NCI-H748 (cell line): ENCODE data around the gene MEGF9.
A peak's percentile ranks its signal among the peaks of the same experiment; 100 is the strongest.

Experiments used
- DNase-seq: peaks from one replicate; lab custom pipeline; 2025; ENCODE audit not compliant: unreplicated experiment; lab: John Stamatoyannopoulos, UW

MEGF9 gene

DNA sequence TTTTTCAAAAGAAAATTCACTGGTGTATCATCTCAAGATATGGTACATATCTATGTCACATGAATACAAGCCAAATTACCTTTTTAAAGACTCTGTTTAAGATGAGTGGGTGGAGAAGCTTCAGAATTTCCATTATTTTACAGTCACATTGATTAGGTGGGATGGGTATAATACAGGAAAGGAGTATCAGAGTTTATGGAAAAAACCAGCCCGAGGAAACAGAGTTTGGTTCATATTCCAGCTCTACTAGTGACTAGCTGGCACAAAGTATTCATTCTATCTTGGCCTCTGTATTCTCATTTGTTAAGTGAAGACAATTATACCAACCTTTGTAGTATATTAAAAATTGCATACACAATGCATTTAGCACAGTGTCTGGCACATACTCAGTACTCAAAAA lies 87.8 kb downstream of the MEGF9 start:
- DNase-seq: no peak

DNA sequence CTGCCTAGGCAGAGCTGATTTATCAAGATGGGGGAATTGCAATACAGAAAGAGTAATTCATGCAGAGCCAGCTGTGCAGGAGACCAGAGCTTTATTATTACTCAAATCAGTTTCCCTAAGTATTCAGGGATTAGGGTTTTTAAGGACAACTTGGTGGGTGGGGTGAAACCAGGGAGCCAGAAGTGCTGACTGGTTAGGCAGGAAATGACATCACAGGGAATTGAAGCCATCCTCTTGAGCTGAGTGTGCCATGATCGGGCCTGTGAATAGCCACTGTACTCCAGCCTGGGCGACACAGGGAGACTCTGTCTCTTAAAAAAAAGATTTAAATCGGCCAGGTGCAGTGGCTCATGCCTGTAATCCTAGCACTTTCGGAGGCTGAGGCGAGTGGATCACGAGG lies 89.0 kb downstream of the MEGF9 start:
- no peak for DNase-seq

DNA sequence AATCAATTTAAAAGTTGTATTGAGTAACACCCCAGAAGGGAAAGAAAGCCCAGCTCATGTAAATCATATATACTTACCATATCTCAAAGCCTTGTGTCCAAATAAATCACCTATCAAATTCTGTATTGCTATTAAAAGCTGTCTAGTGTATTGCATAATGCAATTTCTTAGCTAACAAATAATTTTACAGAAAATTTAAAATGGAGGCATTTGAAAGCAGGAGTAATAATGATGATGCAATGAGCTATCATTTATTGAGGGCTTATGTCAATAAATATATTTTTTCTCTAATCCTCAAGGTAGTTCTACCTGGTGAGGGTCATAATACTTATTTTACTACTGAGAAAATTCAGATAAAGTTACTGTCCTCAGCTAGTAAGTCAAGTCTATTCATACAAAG lies 91.5 kb downstream of the MEGF9 start:
- no peak for DNase-seq

DNA sequence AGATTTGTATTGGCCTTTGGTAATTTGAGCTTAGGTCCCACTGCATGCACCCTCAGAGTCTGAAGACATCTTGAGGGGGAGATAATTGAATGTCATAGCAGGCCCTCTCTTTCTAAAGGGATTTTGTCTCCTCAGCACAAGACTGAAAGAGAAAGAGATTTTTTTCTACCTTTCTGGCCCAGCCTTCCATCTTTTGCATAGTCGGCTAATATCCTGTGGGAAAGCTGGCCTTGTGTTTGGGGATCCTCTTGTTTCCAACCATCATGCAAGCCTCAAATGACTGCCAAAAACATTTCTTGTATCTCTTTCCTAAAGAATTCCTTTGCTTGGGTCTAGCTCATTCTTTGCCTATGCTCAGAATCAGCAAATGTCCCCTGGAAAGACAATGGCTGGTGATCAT lies 92.3 kb downstream of the MEGF9 start:
- no peak for DNase-seq

- DNase-seq: peak; percentile 71
Observed at GRCh38 chr9:120619751-120620655, 94.3 kb downstream of the MEGF9 start.

GRCh38 chr9:120616966-120617935 lies 97.0 kb downstream of the MEGF9 start:
- DNase-seq: no peak

DNA sequence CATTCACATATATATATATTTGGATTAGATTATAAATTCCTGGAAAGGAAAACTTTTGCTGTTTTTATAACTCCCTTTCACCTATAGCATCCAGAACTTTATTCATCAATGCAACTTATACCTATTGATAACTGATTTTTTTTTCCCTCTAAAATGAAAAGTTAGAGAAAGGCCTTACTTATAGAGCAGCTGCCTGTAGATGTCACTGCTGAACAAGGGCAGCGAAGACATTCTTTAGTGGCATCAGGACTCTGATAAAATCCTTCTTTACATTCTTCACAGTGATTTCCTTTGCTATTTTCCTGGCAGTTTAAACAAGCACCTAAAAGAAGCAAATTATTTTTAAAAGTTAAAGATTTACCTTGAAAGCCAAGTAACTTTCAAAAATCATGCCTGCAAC lies 102.1 kb downstream of the MEGF9 start:
- DNase-seq: no peak

- no peak for DNase-seq
Observed at GRCh38 chr9:120611690-120612068, 102.6 kb downstream of the MEGF9 start.

DNA sequence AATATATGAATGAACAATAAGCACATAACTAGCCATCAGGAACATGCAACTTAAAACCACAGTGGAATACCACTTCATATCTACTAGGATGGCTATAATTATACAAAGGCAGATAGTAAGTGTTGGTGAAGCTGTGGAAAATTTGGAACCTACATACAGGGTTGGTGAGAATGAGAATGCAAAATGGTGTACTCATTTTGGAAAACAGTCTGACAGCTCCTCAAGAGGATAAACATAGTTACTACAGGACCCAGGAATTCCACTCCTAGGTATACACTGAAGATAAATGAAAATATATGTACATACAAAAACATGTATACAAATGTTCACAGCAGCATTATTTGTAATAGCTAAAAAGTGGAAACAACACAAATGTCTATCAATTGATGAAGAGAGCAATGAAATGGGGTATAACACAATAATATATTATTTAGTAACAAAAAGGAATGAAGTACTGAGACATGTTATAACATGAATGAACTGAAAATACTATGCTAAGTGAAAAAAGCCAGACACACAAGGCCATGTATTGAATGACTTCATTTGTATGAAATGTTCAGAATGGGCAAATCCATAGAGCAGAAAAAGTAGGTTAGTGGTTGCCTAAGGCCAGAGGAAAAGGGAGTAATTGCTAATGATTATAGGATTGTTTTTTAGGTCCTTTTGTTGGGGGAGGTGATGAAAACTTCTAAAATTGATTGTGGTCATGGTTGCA lies 103.1 kb downstream of the MEGF9 start:
- peak; percentile 5 for DNase-seq

- no peak for DNase-seq
Observed at GRCh38 chr9:120609636-120610035, 104.6 kb downstream of the MEGF9 start.

DNA sequence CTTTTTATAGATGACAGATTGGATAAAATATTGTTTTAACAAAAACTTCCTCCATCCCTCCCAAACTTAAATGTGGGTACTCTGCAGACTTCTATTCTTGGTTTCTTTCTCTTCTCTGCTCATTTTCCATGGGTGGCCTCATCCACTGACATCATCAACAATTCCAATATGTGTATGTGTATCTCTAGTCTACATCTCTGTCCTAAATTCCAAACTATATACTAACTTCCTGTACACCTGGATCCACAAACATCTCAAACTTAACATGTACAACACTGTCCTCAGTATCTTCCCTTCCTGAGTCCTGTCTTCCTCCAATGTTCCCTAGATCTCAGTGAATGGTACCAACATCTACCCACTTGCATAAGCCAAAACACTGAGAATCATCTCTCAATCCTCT lies 105.8 kb downstream of the MEGF9 start:
- DNase-seq: no peak

DNA sequence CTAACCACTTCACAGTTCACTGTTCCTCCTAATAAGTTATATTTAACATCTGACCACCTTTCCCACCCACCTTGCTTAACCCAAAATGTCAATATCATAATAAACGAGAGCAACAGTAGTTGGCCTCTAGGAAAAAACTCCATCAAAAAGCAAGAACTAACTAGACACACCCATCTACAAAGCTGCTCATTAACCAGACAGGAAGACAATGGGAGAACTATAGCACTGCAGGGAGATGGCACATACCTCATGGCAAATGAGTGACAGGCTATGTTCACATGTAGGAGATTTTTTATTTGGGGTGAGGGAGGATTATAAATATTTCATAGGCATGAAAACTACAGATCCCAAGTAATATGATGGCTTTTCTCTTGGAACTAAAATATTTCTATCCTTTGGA lies 110.7 kb downstream of the MEGF9 start:
- DNase-seq: no peak

GRCh38 chr9:120603010-120603409 lies 111.3 kb downstream of the MEGF9 start:
- no peak for DNase-seq

DNA sequence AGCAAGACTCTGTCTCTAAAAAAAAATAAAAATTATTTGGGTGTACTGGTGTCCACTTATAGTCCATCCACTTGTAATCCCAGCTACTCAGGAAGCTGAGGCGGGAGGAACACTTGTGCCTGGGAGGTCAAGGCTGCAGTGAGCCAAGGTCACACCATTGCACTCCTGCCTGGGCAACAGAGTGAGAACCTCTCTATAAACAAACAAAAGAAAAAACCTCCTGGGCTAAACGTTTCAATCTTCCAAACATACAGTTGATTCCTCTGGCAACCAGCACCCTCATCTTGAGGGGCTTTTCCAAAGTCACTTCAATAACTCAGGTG lies 120.4 kb downstream of the MEGF9 start:
- DNase-seq: no peak

DNA sequence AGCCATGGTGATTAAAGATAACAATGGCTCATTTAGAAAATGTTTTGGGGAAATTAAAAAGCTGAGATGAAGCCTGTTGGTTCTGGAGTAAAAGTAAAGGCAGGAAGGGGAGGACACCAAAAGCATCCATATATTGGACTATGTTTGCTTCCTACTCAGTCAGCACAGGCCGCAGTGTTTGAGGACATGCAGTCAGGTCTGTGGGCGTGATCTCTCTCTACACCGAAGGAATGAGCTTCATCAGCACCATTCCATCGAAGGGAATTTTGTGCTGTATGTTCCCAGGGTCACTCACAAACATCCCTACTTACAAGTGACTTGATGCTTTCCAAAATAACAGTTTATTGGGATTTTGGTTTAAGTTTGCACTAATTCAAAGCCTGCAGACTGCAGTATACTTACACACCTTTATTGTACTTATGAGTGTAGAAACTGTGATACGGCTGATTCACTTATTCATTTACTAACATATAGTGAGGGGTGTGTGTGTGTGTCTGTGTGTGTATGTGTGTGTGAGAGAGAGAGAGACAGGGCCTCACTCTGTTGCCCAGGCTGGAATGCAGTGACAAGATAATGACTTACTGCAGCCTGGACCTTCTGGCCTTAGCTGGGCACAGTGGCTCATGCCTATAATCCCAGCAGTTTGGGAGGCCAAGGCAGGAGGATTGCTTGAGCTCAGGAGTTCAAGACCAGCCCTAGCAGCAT lies 120.9 kb downstream of the MEGF9 start:
- DNase-seq: no peak

DNA sequence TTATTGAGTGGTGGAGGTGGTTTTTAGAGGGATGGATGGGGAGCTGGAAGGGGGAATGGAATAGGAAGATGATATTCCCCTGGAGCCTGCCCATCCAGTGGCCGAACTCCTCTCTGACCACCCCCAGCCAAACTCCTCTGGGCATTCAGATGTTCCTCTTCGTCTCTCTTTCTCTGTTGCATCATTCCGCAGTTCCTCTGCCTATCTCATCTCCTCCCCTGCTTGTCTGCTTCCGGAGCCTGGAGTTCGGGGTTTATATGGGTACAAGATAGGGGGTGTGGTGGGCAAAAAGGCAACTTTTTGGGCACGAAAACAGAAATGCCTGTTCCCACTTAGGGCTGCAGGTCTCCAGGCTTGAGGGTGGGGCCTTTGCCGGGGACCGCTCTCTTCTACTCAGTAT lies 122.1 kb downstream of the MEGF9 start:
- DNase-seq: no peak

DNA sequence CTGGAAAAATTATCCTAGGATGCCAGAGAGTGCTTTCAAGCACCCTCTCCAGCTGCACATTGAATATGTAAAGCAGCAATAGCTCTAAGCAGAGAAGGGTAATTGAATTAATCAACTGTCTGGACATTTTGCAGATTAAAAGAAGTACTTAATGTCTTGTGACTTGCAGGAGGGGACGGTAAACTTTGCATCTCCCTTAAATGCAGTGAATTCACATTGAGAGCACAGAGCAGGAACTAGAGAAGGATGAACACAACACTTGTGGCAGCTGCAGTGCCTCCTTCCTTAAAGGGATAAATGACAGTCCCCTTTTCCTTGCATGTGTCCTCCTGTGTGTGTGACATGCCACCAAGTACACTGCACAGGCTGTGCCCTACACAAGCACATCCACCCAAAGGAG lies 126.9 kb downstream of the MEGF9 start:
- no peak for DNase-seq

- DNase-seq: peak; percentile 88
Observed at GRCh38 chr9:120583958-120584369, 130.3 kb downstream of the MEGF9 start.

DNA sequence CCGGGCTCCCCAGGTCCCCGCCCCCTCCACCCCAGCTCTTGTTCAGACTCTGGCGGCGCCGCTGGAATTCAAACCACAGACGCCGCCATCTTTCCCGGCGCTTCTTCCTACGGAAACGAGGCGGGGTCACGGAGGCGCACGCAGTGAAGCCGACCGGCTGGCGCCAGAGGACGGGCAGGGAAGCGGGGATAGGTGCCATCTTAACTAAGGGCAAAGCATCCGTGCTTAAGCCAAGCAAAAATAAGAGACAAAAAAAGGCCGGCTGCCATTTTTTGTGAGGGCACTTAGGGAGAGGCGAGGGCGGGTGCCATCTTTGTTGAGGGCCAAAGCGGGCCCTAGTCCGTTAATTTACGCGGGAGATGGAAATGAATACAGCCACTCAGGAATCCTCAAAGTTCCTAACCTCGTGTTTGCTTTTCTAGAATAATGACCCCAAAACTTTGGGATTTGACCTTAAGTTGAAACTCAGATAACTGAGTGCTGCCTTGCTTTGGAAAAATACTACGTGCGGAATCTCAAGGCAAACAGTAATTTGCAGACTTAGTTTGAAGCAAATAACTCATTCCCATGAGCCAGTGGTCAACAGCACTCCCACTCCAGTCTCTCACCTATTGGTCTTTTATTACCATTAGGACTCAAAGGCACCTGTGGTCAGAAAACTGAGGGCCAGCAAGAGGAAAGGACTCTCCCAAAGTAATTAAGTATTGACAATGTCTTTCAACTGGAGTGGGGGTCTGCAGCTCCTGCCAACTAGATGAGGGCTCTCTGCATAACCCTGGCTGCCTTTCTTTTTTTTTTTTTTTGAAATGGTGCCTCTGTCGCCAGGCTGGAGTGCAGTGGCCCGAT lies 134.0 kb downstream of the MEGF9 start, which contains the start of gene CDK5RAP2:
Gene CDK5RAP2 (minus strand): TSS at position 117 of the 846 bp plus-strand sequence. CDS start 189 bp downstream, outside the sequence.
- peak; percentile 100 for DNase-seq
